Activated naive CD4-positive, alpha-beta T cell treated with anti-CD3 and anti-CD28 coated beads, Interleukin-2, amount 10 ng/mL, durations not matched to agents 7 days and 5 days (primary cell): ENCODE results near the gene CTNND2.

Source experiments
- CTCF ChIA-PET: fragments of 350-600 bp; sonication (Branson Sonifier 250); formaldehyde crosslinking; loops from one replicate; lab custom pipeline; 2021; ENCODE audit warnings: antibody characterized with exemption; lab: Charles Lee
- DNase-seq: peaks from one replicate; pipeline ENCODE4 v3.0.0-alpha.2; 2020
- H3K27ac Mint-ChIP-seq: one replicate; pipeline ENCODE4 v1.8.0; 2021; ENCODE audit warnings: mild to moderate bottlenecking, moderate library complexity, mixed read lengths
- H3K27me3 Mint-ChIP-seq: one replicate; pipeline ENCODE4 v1.8.0; 2021; ENCODE audit warnings: mild to moderate bottlenecking, mixed read lengths
- H3K36me3 Mint-ChIP-seq: one replicate; pipeline ENCODE4 v1.8.0; 2021; ENCODE audit warnings: mixed read lengths
- H3K4me1 Mint-ChIP-seq: one replicate; pipeline ENCODE4 v1.8.0; 2021; ENCODE audit warnings: mixed read lengths
- H3K4me3 Mint-ChIP-seq: one replicate; pipeline ENCODE4 v1.8.0; 2021; ENCODE audit warnings: mild to moderate bottlenecking, moderate library complexity, mixed read lengths
- H3K9me3 Mint-ChIP-seq: one replicate; pipeline ENCODE4 v1.8.0; 2021; ENCODE audit warnings: mixed read lengths

The CTNND2 gene

DNA sequence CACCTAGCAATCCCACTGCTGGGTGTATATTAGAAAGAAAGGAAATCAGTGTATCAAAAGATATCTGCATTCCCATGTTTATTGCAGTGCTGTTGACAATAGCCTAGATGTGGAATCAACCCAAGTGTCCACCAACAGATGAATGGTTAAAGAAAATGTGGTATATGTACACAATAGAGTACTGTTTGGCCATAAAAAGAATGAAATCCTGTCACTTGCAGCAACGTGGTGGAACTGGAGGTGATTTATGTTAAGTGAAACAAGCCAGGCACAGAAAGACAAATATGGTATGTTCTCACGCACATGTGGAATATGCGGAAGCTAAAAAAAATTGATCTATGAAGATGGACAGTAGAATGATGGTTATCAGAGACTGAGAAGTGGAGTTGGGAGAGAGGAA is 921.6 kb downstream of the CTNND2 start:
- no peaks in the 10 kb centered on the region for H3K36me3 Mint-ChIP-seq
- no peak for DNase-seq
- CTCF ChIA-PET: no interaction called here
- no peak overlapping the region for H3K27ac Mint-ChIP-seq
- H3K4me3 Mint-ChIP-seq: no peak overlapping the region
- no peaks in the 10 kb centered on the region for H3K27me3 Mint-ChIP-seq
- no peaks in the 10 kb centered on the region for H3K4me1 Mint-ChIP-seq
- H3K9me3 Mint-ChIP-seq: no peaks in the 10 kb centered on the region

GRCh38 chr5:10981932-10982331 is 922.3 kb downstream of the CTNND2 start:
- Mint-ChIP-seq H3K27ac (no peak overlapping the region), H3K9me3 (no peaks in the 10 kb centered on the region), H3K36me3 (no peaks in the 10 kb centered on the region), H3K27me3 (no peaks in the 10 kb centered on the region), H3K4me1 (no peaks in the 10 kb centered on the region), H3K4me3 (no peak overlapping the region)
- CTCF ChIA-PET: no interaction called here
- DNase-seq: no peak

DNA sequence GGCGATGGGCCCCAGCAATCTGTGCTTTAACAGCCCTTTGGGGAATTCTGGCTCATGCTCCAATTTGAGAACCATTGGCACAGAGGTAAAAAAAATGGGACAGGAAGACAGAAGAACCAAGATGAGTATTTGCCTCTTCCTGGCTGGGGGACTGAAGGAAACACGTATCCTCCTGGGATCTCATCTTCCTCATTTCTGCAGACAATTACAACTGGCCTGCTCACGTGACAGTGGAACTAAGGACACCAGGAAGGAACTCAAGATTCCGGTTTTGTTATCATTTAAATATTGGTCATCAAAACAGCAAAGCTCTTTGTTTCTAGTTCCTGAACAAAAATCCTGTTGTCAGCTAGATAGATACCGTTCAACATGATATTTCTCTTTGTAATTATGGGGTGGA is 927.2 kb downstream of the CTNND2 start:
- no peak overlapping the region for H3K27ac Mint-ChIP-seq

GRCh38 chr5:10975945-10976344 is 928.3 kb downstream of the CTNND2 start:
- no peak overlapping the region for H3K4me3 Mint-ChIP-seq
- CTCF ChIA-PET: no interaction called here
- H3K36me3 Mint-ChIP-seq: no peaks in the 10 kb centered on the region
- no peak overlapping the region for H3K27ac Mint-ChIP-seq
- no peaks in the 10 kb centered on the region for H3K4me1 Mint-ChIP-seq
- no peaks in the 10 kb centered on the region for H3K27me3 Mint-ChIP-seq
- H3K9me3 Mint-ChIP-seq: no peaks in the 10 kb centered on the region
- DNase-seq: no peak

More for the DNA sequence above, 927.2 kb downstream of the CTNND2 start:
- no peaks in the 10 kb centered on the region for H3K9me3 Mint-ChIP-seq
- CTCF ChIA-PET: interaction anchor here (0.6 to 3.1 kb wide), 2 partner anchors 11 to 577 kb away, joined by 3 to 10 read pairs; no protein-coding TSS in a partner anchor
- no peak for DNase-seq
- H3K36me3 Mint-ChIP-seq: no peaks in the 10 kb centered on the region
- no peak overlapping the region for H3K4me3 Mint-ChIP-seq
- no peaks in the 10 kb centered on the region for H3K27me3 Mint-ChIP-seq
- no peaks in the 10 kb centered on the region for H3K4me1 Mint-ChIP-seq

- no peak for DNase-seq
- Mint-ChIP-seq H3K4me3 (no peak overlapping the region), H3K9me3 (no peaks in the 10 kb centered on the region), H3K27me3 (no peaks in the 10 kb centered on the region), H3K27ac (no peak overlapping the region), H3K4me1 (no peaks in the 10 kb centered on the region), H3K36me3 (no peaks in the 10 kb centered on the region)
- CTCF ChIA-PET: no interaction called here
Measured at GRCh38 chr5:10974850-10975249, 929.4 kb downstream of the CTNND2 start.

GRCh38 chr5:10973316-10973715 is 930.9 kb downstream of the CTNND2 start:
- Mint-ChIP-seq H3K9me3 (no peaks in the 10 kb centered on the region), H3K36me3 (no peaks in the 10 kb centered on the region), H3K4me3 (no peak overlapping the region), H3K27ac (no peak overlapping the region), H3K27me3 (no peaks in the 10 kb centered on the region), H3K4me1 (no peaks in the 10 kb centered on the region)
- no peak for DNase-seq
- CTCF ChIA-PET: no interaction called here

GRCh38 chr5:10969684-10970180 is 934.5 kb downstream of the CTNND2 start:
- no peaks in the 10 kb centered on the region for H3K4me1 Mint-ChIP-seq
- CTCF ChIA-PET: no interaction called here
- no peaks in the 10 kb centered on the region for H3K36me3 Mint-ChIP-seq

DNA sequence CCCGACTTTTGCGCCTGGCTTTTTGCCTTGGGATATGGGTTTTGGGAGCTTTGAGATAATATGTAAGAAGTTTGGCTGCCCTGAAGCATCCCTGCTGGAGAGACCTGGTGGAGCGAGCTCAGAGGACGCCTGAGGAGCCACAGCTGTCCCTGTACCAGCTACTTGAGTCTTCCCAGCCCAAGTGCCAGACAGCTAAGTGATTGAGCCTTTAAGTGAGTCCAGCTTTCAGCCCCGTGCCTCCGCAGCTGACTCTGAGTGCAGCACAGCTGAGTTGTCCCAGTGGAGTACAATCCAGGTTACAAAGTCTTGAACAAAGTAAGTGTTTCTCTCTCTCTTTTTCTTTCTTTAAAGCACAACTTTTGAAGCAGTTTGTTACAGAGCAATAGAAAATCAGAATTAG is 939.4 kb downstream of the CTNND2 start:
- CTCF ChIA-PET: interaction anchor here (1.2 kb wide), 1 partner anchor 23 kb away, joined by 4 read pairs; no protein-coding TSS in a partner anchor
- no peak for DNase-seq
- Mint-ChIP-seq H3K36me3 (peaks cover 1% of the 10 kb centered on the region), H3K27ac (no peak overlapping the region), H3K9me3 (peaks cover 2% of the 10 kb centered on the region), H3K4me1 (no peaks in the 10 kb centered on the region), H3K4me3 (no peak overlapping the region), H3K27me3 (no peaks in the 10 kb centered on the region)

More at GRCh38 chr5:10969684-10970180, 934.5 kb downstream of the CTNND2 start:
- Mint-ChIP-seq H3K27me3 (no peaks in the 10 kb centered on the region), H3K4me3 (no peak overlapping the region), H3K27ac (no peak overlapping the region), H3K9me3 (no peaks in the 10 kb centered on the region)
- DNase-seq: no peak

- H3K36me3 Mint-ChIP-seq: peaks cover 1% of the 10 kb centered on the region
- CTCF ChIA-PET: no interaction called here
- no peaks in the 10 kb centered on the region for H3K27me3 Mint-ChIP-seq
- no peak for DNase-seq
- no peak overlapping the region for H3K4me3 Mint-ChIP-seq
- H3K9me3 Mint-ChIP-seq: peaks cover 7% of the 10 kb centered on the region
- no peaks in the 10 kb centered on the region for H3K4me1 Mint-ChIP-seq
- H3K27ac Mint-ChIP-seq: no peak overlapping the region
Measured at GRCh38 chr5:10958728-10959127, 945.5 kb downstream of the CTNND2 start.

- no peaks in the 10 kb centered on the region for H3K27me3 Mint-ChIP-seq
- CTCF ChIA-PET: no interaction called here
- no peak overlapping the region for H3K27ac Mint-ChIP-seq
- no peaks in the 10 kb centered on the region for H3K36me3 Mint-ChIP-seq
- H3K9me3 Mint-ChIP-seq: no peaks in the 10 kb centered on the region
- H3K4me3 Mint-ChIP-seq: no peak overlapping the region
- no peak for DNase-seq
- H3K4me1 Mint-ChIP-seq: no peaks in the 10 kb centered on the region
Measured at GRCh38 chr5:10949856-10950630, 954.2 kb downstream of the CTNND2 start.

- no peak overlapping the region for H3K27ac Mint-ChIP-seq
- H3K36me3 Mint-ChIP-seq: no peaks in the 10 kb centered on the region
- H3K4me3 Mint-ChIP-seq: no peak overlapping the region
- no peaks in the 10 kb centered on the region for H3K27me3 Mint-ChIP-seq
- DNase-seq: no peak
- H3K9me3 Mint-ChIP-seq: no peaks in the 10 kb centered on the region
- CTCF ChIA-PET: interaction anchor here (0.5 kb wide), 1 partner anchor 251 kb away, joined by 3 read pairs; no protein-coding TSS in a partner anchor
- H3K4me1 Mint-ChIP-seq: no peaks in the 10 kb centered on the region
Measured at GRCh38 chr5:10946050-10946449, 958.2 kb downstream of the CTNND2 start.

DNA sequence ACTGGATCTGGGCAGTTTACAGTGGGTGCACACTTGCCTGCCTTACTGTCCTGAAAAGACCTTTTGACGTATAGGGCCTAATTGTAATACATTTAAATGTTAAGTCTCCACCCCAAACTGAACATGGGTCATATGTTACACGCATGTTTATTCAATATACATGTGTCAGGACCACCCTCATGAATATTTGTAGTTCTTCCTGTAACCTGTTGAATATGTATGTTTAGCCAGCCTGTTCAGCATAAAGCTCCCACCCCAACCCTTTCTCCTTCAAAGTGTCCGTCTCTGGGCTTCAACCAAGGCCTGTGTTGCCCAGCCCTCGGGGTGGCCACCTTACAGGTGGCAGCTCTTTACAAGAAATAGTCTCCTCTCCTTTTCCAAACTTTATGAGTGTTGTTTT is 962.3 kb downstream of the CTNND2 start:
- H3K27me3 Mint-ChIP-seq: no peaks in the 10 kb centered on the region
- H3K36me3 Mint-ChIP-seq: no peaks in the 10 kb centered on the region
- CTCF ChIA-PET: no interaction called here
- H3K4me1 Mint-ChIP-seq: no peaks in the 10 kb centered on the region
- H3K9me3 Mint-ChIP-seq: no peaks in the 10 kb centered on the region
- no peak for DNase-seq
- H3K27ac Mint-ChIP-seq: no peak overlapping the region
- H3K4me3 Mint-ChIP-seq: no peak overlapping the region

DNA sequence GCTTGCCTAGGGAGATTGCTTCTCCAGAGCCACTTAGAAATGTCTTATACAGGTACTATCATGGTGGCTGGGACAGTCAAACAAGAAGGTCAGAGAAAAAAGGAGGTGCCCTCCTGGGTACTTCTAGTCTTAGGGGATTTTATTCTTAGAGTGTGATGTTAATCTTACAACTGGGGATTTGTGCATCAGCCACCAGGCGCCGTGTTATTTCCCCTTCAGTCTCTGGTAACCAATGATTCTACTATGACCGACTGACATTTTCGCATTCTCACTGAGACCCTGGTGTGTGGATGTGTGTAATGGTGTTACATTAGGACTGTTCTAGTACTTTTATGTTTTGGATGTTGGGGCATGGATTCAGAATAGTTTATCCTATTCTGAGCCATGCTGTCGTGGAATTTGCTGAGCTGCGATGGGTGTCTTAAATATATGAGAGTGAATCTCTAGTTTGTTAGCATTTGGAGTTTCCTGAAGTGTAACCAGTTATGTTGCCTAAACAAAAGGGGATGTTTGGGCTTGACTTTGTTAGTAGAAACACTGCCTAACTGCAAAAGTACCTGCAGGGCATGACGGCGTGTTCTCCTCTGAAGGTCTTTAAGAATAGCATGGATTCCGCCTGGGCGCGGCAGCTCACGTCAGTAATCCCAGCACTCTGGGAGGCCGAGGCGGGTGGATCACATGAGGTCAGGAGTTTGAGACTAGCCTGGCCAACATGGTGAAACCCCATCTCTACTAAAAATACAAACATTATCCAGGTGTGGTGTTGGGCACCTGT is 968.0 kb downstream of the CTNND2 start:
- no peaks in the 10 kb centered on the region for H3K4me1 Mint-ChIP-seq
- H3K27ac Mint-ChIP-seq: no peak overlapping the region
- no peaks in the 10 kb centered on the region for H3K9me3 Mint-ChIP-seq
- H3K4me3 Mint-ChIP-seq: no peak overlapping the region
- CTCF ChIA-PET: no interaction called here
- no peaks in the 10 kb centered on the region for H3K36me3 Mint-ChIP-seq
- no peak for DNase-seq
- H3K27me3 Mint-ChIP-seq: no peaks in the 10 kb centered on the region

- H3K4me1 Mint-ChIP-seq: no peaks in the 10 kb centered on the region
- no peak overlapping the region for H3K27ac Mint-ChIP-seq
- DNase-seq: no peak
- no peaks in the 10 kb centered on the region for H3K36me3 Mint-ChIP-seq
- CTCF ChIA-PET: no interaction called here
- no peaks in the 10 kb centered on the region for H3K9me3 Mint-ChIP-seq
- no peak overlapping the region for H3K4me3 Mint-ChIP-seq
- H3K27me3 Mint-ChIP-seq: no peaks in the 10 kb centered on the region
Measured at GRCh38 chr5:10935536-10935935, 968.7 kb downstream of the CTNND2 start.
